GM19324 (cell line): Measurements from ENCODE around the gene CTCFL.

Experiments
- ATAC-seq: cut with Tn5 transposase; IDR thresholded peaks from one replicate; pipeline ENCODE4 v1.9.1; 2021; ENCODE audit warnings: mild to moderate bottlenecking, moderate library complexity; ENCODE audit not compliant: unreplicated experiment, low FRiP score

CTCFL gene

GRCh38 chr20:57560554-57561355 is 35.8 kb upstream of the CTCFL start, which contains the start of gene PCK1:
PCK1 (plus strand) TSS chr20:57561110; CDS start chr20:57561412, 302 bp downstream.
- no peak for ATAC-seq

- ATAC-seq = no peak
Observed at GRCh38 chr20:57559658-57560553, 35.0 kb upstream of the CTCFL start.

GRCh38 chr20:57559289-57559634 is 34.3 kb upstream of the CTCFL start:
- no peak for ATAC-seq

GRCh38 chr20:57558614-57559288 is 33.8 kb upstream of the CTCFL start:
- ATAC-seq = no peak

GRCh38 chr20:57557926-57558613 is 33.1 kb upstream of the CTCFL start:
- no peak for ATAC-seq

GRCh38 chr20:57556980-57557274 is 32.0 kb upstream of the CTCFL start:
- ATAC-seq = no peak

- ATAC-seq = no peak
Observed at GRCh38 chr20:57555457-57556184, 30.7 kb upstream of the CTCFL start.

GRCh38 chr20:57553376-57554018 is 28.6 kb upstream of the CTCFL start:
- ATAC-seq = no peak

- no peak for ATAC-seq
Observed at GRCh38 chr20:57552471-57552870, 27.5 kb upstream of the CTCFL start.

GRCh38 chr20:57548177-57549058 is 23.5 kb upstream of the CTCFL start:
- ATAC-seq = no peak

- no peak for ATAC-seq
Observed at GRCh38 chr20:57546956-57547649, 22.2 kb upstream of the CTCFL start.

GRCh38 chr20:57545927-57546662 is 21.2 kb upstream of the CTCFL start:
- ATAC-seq = no peak

- no peak for ATAC-seq
Observed at GRCh38 chr20:57544838-57545564, 20.1 kb upstream of the CTCFL start.

- ATAC-seq = no peak
Observed at GRCh38 chr20:57543754-57544153, 18.8 kb upstream of the CTCFL start.

GRCh38 chr20:57540890-57541580 is 16.1 kb upstream of the CTCFL start:
- no peak for ATAC-seq

- no peak for ATAC-seq
Observed at GRCh38 chr20:57539889-57540288, 14.9 kb upstream of the CTCFL start.
